OCI-LY3 (cell line): ENCODE measurements around the gene RPL13.

Experiments used
- H2AFZ ChIP-seq: fragments of 200-600, 300-600 bp; shearing (Covaris generic); 2 replicates; pipeline ENCODE4 v1.6.0; 2014; ENCODE audit warnings: antibody characterized with exemption, low read depth, low read length
- H3K27ac ChIP-seq: fragments of 200-600, 300-600 bp; sonication (generic); 2 replicates; pipeline ENCODE4 v1.5.1; 2014; ENCODE audit warnings: mild to moderate bottlenecking, low read length, moderate library complexity, mixed read lengths
- H3K27me3 ChIP-seq: fragments of 200-600, 300-600 bp; sonication (generic); 2 replicates; pipeline ENCODE4 v1.6.1; 2014; ENCODE audit warnings: low read depth, low read length, mixed read lengths
- H3K36me3 ChIP-seq: fragments of 200-600, 300-600 bp; sonication (generic); replicated peaks from 2 replicates; pipeline ENCODE3; 2014; ENCODE audit warnings: low read depth, low read length, mixed read lengths
- H3K4me1 ChIP-seq: fragments of 300-600, 200-600 bp; sonication (generic); 2 replicates; pipeline ENCODE4 v1.6.1; 2014; ENCODE audit warnings: low read length, mixed read lengths
- H3K4me2 ChIP-seq: fragments of 200-600, 300-600 bp; sonication (generic); 2 replicates; pipeline ENCODE4 v1.6.1; 2014; ENCODE audit warnings: low read length, mixed read lengths
- H3K4me3 ChIP-seq: fragments of 300-600, 200-600 bp; sonication (generic); 2 replicates; pipeline ENCODE4 v1.5.1; 2014; ENCODE audit warnings: antibody characterized with exemption, mild to moderate bottlenecking, low read length, moderate library complexity
- H3K79me2 ChIP-seq: fragments of 300-600, 200-600 bp; shearing (Covaris generic); 2 replicates; pipeline ENCODE4 v1.6.1; 2014; ENCODE audit warnings: mild to moderate bottlenecking, low read length, mixed read lengths
- H3K9ac ChIP-seq: fragments of 300-600, 200-600 bp; shearing (Covaris generic); 2 replicates; pipeline ENCODE4 v1.6.0; 2014; ENCODE audit warnings: mild to moderate bottlenecking, low read length, moderate library complexity
- H3K9me3 ChIP-seq: fragments of 200-600, 300-600 bp; shearing (Covaris generic); 2 replicates; pipeline ENCODE4 v1.6.1; 2014; ENCODE audit warnings: low read length, mixed read lengths; ENCODE audit not compliant: insufficient read depth
- H4K20me1 ChIP-seq: fragments of 200-600, 300-600 bp; sonication (generic); 2 replicates; pipeline ENCODE4 v1.6.1; 2016; ENCODE audit warnings: low read length, mixed read lengths; ENCODE audit not compliant: insufficient read depth
- CTCF ChIP-seq: fragments of 200-600, 300-600 bp; sonication (generic); IDR thresholded peaks from 2 replicates; pipeline ENCODE4 v1.5.1; 2014; ENCODE audit warnings: antibody characterized with exemption, low read length, low read depth
- EZH2phosphoT487 ChIP-seq: fragments of 200-600 bp; shearing (Covaris generic); IDR thresholded peaks from 2 replicates; pipeline ENCODE4 v1.6.1; 2018; ENCODE audit warnings: antibody characterized with exemption, mixed run types, low read depth

Gene RPL13

DNA sequence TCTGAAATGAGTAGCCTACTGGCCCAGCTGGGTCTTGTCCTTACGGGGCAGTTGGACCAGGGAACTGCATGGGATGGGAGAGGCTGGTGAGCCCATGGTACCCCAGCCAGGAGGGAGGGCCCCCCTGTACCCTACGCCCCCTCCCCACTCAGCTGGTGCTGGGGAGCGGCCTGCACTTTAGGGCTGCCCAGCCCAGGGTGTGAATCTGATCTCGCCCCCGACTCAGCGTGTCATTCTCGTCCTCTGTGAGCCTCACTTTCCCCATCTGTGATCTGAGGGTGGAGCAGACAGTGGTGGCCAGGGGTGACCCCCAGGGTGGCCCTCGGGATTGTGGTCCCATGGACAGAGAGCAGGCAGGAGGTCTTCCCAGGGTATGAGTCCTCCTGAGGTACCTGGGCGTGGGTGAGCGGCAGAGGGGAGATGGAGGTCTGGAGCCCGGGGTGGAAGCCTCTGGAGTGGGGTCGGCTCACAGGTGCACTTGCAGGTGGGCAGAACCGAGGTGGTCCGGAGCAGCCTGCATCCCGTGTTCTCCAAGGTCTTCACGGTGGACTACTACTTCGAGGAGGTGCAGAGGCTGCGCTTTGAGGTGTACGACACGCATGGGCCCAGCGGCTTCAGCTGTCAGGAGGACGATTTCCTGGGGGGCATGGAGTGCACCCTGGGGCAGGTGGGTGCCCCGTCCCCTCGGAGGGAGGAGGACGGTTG, 16.7 kb downstream of the RPL13 start:
- no peaks in the 10 kb centered on the region for H4K20me1 ChIP-seq
- peaks cover 25% of the 10 kb centered on the region for H3K79me2 ChIP-seq
- H3K9me3 ChIP-seq: no peaks in the 10 kb centered on the region
- TF ChIP-seq CTCF (no peak), EZH2phosphoT487 (no peak)
- H3K27ac ChIP-seq: no peak overlapping the region
- no peak overlapping the region for H3K9ac ChIP-seq
- peaks cover 13% of the 10 kb centered on the region for H3K4me1 ChIP-seq
- peaks cover 8% of the 10 kb centered on the region for H3K36me3 ChIP-seq
- no peak overlapping the region for H2AFZ ChIP-seq
- no peaks in the 10 kb centered on the region for H3K27me3 ChIP-seq
- H3K4me2 ChIP-seq: no peak overlapping the region
- no peak overlapping the region for H3K4me3 ChIP-seq

DNA sequence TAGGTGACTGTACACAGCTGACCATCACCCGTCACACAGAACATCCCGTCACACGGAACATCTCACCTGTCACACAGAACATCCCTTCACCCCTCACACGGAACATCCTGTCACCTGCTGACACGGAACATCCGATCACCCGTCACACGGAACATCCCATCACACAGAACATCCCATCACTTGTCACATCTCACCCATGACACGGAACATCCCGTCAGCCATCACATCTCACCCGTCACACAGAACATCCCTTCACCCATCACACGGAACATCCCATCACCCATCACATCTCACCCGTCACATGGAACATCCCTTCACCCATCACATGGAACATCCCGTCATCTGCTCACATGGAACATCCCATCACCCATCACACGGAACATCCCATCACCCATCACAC, 18.9 kb downstream of the RPL13 start:
- no peaks in the 10 kb centered on the region for H3K27me3 ChIP-seq
- H3K79me2 ChIP-seq: peaks cover 25% of the 10 kb centered on the region
- no peaks in the 10 kb centered on the region for H4K20me1 ChIP-seq
- no peak for TF ChIP-seq CTCF
- TF ChIP-seq EZH2phosphoT487: no peak
- H3K4me1 ChIP-seq: peaks cover 7% of the 10 kb centered on the region; the same call in 1 of the 2 replicates
- no peak overlapping the region for H3K27ac ChIP-seq
- H2AFZ ChIP-seq: no peak overlapping the region
- H3K4me2 ChIP-seq: no peak overlapping the region
- no peaks in the 10 kb centered on the region for H3K9me3 ChIP-seq
- peaks cover 8% of the 10 kb centered on the region for H3K36me3 ChIP-seq
- H3K9ac ChIP-seq: no peak overlapping the region
- no peak overlapping the region for H3K4me3 ChIP-seq

GRCh38 chr16:89581045-89581695, 20.7 kb downstream of the RPL13 start:
- peaks cover 9% of the 10 kb centered on the region for H3K36me3 ChIP-seq
- no peaks in the 10 kb centered on the region for H3K27me3 ChIP-seq
- H3K9me3 ChIP-seq: no peaks in the 10 kb centered on the region
- peaks cover 14% of the 10 kb centered on the region for H3K79me2 ChIP-seq
- H2AFZ ChIP-seq: no peak overlapping the region
- H3K4me2 ChIP-seq: no peak overlapping the region
- no peak for TF ChIP-seq EZH2phosphoT487
- no peak for TF ChIP-seq CTCF
- no peak overlapping the region for H3K9ac ChIP-seq
- H3K4me3 ChIP-seq: no peak overlapping the region
- no peaks in the 10 kb centered on the region for H4K20me1 ChIP-seq
- H3K4me1 ChIP-seq: peaks cover 4% of the 10 kb centered on the region; the same call in 1 of the 2 replicates
- H3K27ac ChIP-seq: no peak overlapping the region

GRCh38 chr16:89581861-89582563, 21.5 kb downstream of the RPL13 start:
- H3K9me3 ChIP-seq: no peaks in the 10 kb centered on the region
- TF ChIP-seq CTCF (no peak), EZH2phosphoT487 (no peak)
- H3K27me3 ChIP-seq: no peaks in the 10 kb centered on the region
- peaks cover 6% of the 10 kb centered on the region for H3K79me2 ChIP-seq
- H4K20me1 ChIP-seq: no peaks in the 10 kb centered on the region
- H3K36me3 ChIP-seq: peaks cover 15% of the 10 kb centered on the region
- H3K9ac ChIP-seq: no peak overlapping the region
- H3K27ac ChIP-seq: no peak overlapping the region
- no peak overlapping the region for H3K4me3 ChIP-seq
- H3K4me1 ChIP-seq: no peaks in the 10 kb centered on the region
- H3K4me2 ChIP-seq: no peak overlapping the region
- no peak overlapping the region for H2AFZ ChIP-seq
